Raji (cell line): ENCODE data around the gene COL4A3.
A peak's percentile ranks its signal among the peaks of the same experiment; 100 is the strongest.

ENCODE experiments used
- POLR2A ChIP-seq: IDR thresholded peaks from 2 replicates; pipeline ENCODE4 v1.6.1; 2011; ENCODE audit warnings: low read depth, low read length, control low read depth; ENCODE audit not compliant: insufficient read depth

COL4A3 gene

GRCh38 chr2:227292314-227292713 is 127.9 kb downstream of the COL4A3 start:
- TF ChIP-seq POLR2A = no peak

- TF ChIP-seq POLR2A = no peak
Observed at GRCh38 chr2:227293531-227293930, 129.1 kb downstream of the COL4A3 start.

DNA sequence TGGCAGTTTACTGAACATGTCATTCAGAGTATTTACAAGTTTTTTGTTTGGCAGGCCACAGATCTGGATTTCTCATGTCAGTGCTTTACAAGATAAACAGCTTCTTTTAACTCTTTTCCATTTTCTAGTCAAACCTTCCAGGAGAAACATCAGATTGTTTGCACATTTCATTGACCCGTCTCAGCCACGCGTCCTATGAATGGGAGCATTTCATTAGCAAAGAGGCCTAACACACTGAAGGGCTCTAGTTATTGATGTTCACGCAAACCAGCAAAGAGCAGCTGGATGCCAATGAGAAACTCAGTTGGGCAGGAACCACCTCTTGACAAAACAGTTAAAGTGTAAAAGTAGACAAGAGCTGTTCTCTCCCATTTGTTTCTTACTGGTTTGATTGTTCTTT is 131.4 kb downstream of the COL4A3 start:
- TF ChIP-seq POLR2A = no peak

DNA sequence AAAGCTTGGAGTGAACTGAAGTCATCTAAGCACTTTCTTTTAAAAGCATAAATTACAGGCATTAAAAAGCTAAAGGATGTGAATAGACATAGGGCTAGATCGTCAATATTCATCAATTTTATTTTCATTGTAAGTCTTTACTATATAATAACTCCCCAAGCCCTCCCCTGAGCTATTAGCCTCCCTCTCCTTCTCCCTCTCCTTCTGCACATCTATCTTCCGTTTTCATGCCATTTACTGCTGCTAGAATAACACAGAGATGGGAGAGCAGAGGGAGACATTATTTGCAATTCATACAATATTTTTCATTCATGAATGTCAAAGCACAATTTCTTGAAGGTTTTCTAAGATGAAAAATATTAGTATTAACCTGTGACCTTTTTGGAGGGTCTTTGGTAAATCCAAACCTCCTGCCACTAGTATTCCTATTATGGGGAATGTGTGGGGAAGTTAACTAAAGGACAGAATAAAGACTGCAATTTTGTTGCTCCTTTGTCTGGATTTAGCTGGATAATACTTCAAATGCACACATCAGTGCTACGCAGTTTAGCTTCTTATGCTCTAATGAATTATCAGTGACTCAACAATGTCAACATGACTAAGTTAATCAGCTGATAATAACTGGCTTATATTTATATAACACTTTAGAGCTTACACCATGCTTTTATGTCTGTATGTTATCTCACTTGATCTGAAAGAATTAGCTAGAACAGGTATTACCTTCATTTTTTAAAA is 132.4 kb downstream of the COL4A3 start:
- no peak for TF ChIP-seq POLR2A

- no peak for TF ChIP-seq POLR2A
Observed at GRCh38 chr2:227301523-227301922, 137.1 kb downstream of the COL4A3 start.

DNA sequence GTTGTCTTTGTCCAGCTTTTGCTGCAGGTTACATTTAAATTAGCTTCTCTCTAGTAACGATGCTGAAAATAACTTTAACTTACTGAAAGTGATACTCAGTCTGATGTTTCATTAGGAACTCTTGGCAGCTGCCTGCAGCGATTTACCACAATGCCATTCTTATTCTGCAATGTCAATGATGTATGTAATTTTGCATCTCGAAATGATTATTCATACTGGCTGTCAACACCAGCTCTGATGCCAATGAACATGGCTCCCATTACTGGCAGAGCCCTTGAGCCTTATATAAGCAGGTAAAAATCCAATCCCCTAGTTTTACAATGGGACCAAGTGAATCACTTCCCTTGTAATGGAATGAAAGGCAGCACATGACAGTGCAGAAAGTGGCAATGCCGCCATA is 144.4 kb downstream of the COL4A3 start:
- no peak for TF ChIP-seq POLR2A

DNA sequence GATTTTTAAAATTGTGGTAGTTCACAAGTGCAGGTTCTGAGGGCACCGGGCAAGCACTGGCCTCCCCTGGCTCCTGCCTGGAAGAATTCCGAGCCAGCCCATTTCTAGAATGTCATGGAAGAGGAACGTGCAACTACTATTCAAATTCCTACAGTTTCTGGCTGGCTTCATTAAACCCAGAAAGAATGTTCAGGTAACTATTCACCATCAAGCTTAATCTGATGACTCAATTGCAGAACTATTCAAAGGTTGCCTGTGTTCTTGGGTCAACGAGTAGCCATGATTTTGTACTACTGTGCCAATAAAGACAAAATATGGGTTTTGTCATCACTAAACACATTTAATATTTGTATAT is 146.3 kb downstream of the COL4A3 start:
- no peak for TF ChIP-seq POLR2A

GRCh38 chr2:227311861-227312506 is 147.6 kb downstream of the COL4A3 start:
- no peak for TF ChIP-seq POLR2A

DNA sequence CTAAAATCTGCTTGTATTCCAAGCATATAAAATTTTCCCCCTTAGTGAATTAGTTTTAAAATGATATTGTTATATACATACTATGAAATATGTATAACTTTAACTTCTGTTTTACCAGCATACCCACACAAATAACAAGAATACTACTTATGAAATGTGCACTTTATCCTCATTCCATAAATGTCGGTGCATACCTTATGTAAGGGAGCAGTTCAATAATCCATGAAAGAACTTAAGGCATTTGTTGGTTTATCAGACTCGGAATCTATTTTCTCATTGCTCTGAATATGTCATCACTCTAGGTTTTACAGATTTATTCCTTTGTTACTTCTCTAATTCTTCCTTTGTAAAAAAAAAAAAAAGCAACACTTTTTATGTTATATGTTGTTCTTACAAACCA is 148.2 kb downstream of the COL4A3 start:
- TF ChIP-seq POLR2A = no peak

DNA sequence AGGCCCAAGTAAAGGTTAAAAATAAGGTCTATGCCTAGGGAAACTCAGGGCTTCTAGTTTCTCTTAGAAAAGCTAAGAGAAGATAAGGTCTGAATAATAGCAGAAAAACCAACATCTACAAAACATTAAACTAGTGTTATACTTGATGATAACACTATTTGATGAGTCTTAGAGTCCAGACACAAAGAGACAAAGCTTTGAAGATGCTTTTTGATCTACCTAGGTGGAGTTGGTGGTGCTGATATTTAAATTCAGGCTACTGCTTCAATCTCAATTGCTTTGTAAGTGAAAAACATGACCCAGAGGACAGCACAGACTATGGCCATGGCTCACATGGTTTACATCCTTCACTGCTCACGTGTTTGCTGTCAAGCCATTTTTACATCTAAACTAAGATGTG is 148.9 kb downstream of the COL4A3 start:
- no peak for TF ChIP-seq POLR2A

- no peak for TF ChIP-seq POLR2A
Observed at GRCh38 chr2:227317834-227318233, 153.4 kb downstream of the COL4A3 start.

- no peak for TF ChIP-seq POLR2A
Observed at GRCh38 chr2:227320305-227321094, 156.1 kb downstream of the COL4A3 start.

DNA sequence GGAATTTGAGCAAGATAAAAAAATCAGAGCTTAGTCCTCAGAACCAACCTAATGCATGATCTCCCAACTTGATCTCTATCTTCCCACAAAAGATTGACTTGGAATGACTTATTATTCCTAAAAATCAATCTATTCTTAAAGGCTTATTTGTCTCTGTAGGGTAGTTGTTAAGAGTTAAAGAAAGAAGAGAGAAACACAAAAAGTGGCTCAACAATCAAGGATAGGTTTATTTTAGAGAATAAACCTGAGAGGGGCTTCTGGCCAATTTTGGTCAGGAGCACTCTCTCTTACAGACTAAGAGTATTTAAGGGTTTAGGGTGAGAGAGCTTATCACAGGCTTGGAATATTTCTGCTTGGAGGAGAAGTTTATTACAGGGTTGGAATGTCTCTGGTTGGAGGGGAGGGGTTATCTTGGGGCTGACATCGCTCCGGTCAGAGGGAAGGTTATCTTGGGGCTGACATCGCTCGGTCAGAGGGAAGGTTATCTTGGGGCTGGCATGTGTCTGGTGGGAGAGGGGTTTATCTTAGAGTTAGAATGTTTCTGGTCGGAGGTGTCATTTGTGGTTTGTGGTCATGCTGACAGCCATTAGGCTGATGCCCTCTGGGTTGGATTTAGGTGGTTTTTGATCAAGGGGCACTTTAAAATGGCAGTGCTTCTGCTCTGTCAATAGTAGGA is 158.2 kb downstream of the COL4A3 start:
- no peak for TF ChIP-seq POLR2A

GRCh38 chr2:227323818-227324217 is 159.4 kb downstream of the COL4A3 start:
- no peak for TF ChIP-seq POLR2A

- TF ChIP-seq POLR2A = no peak
Observed at GRCh38 chr2:227324642-227324994, 160.2 kb downstream of the COL4A3 start.

GRCh38 chr2:227324995-227325838 is 160.8 kb downstream of the COL4A3 start, which contains the start of gene MFF:
Gene MFF (plus strand): TSS chr2:227325251. CDS start chr2:227330666, 5,415 bp downstream.
- TF ChIP-seq POLR2A = peak; percentile 86
